ENCODE data around the gene NHERF1. TPM values are rescaled to one million over a fixed set of nuclear protein-coding genes. Genes with fewer than 3 reads are reported as not detected.

Gene NHERF1
- total RNA-seq, 1 experiment from 2014 or later: 83.6 TPM

GRCh38 chr17:74730491-74731346, 17.7 kb upstream of the NHERF1 start:
- no TSS peak for BruUV-seq (replicated peaks)
- Histone ChIP-seq H3K4me2 (no peak overlapping the region), H2AFZ (no peak overlapping the region), H3K4me1 (replicated peaks; ENCODE audit: insufficient read depth) (no peaks in the 10 kb centered on the region), H3K36me3 (ENCODE audit: low read depth) (no peaks in the 10 kb centered on the region), H3F3A (ENCODE audit: insufficient read depth, low read depth) (peaks cover 14% of the 10 kb centered on the region), H3K4me3 (no peak overlapping the region), H3K9me3 (ENCODE audit: insufficient read depth, low read depth) (no peaks in the 10 kb centered on the region), H3K27me3 (ENCODE audit: insufficient read depth, low read depth) (peaks cover 46% of the 10 kb centered on the region; the same call in 1 of the 2 replicates), H4K20me1 (ENCODE audit: insufficient read depth) (no peaks in the 10 kb centered on the region), H3K27ac (no peak overlapping the region), H3K79me2 (ENCODE audit: low read depth) (no peaks in the 10 kb centered on the region), H3K9me2 (ENCODE audit: insufficient read depth) (no peaks in the 10 kb centered on the region)
- DNase-seq: no peak
- ChIA-PET CTCF (no interaction called here), POLR2A (ENCODE audit: unreplicated experiment) (no interaction called here)
- TF ChIP-seq CTCF (conservative IDR thresholded peaks at IDR 0.05) (no peak), EZH2 (IDR thresholded peaks at IDR 0.05; ENCODE audit: low read depth) (no peak)
- intact Hi-C loops (cut with micrococcal nuclease; ENCODE audit: unreplicated experiment): no loop called here

GRCh38 chr17:74731347-74731605, 17.2 kb upstream of the NHERF1 start:
- Histone ChIP-seq H3K9me2 (ENCODE audit: insufficient read depth) (no peaks in the 10 kb centered on the region), H3K4me2 (no peak overlapping the region), H2AFZ (no peak overlapping the region), H3K9me3 (ENCODE audit: insufficient read depth, low read depth) (no peaks in the 10 kb centered on the region), H3K27me3 (ENCODE audit: insufficient read depth, low read depth) (peaks cover 47% of the 10 kb centered on the region), H3K4me3 (no peak overlapping the region), H3K4me1 (replicated peaks; ENCODE audit: insufficient read depth) (no peaks in the 10 kb centered on the region), H3K79me2 (ENCODE audit: low read depth) (no peaks in the 10 kb centered on the region), H4K20me1 (ENCODE audit: insufficient read depth) (no peaks in the 10 kb centered on the region), H3K36me3 (ENCODE audit: low read depth) (no peaks in the 10 kb centered on the region), H3K27ac (no peak overlapping the region), H3F3A (ENCODE audit: insufficient read depth, low read depth) (peaks cover 14% of the 10 kb centered on the region)
- DNase-seq: no peak
- intact Hi-C loops (cut with micrococcal nuclease; ENCODE audit: unreplicated experiment): no loop called here
- TF ChIP-seq EZH2 (IDR thresholded peaks at IDR 0.05; ENCODE audit: low read depth): no peak
- no peak for TF ChIP-seq CTCF (conservative IDR thresholded peaks at IDR 0.05)
- no TSS peak for BruUV-seq (replicated peaks)
- ChIA-PET CTCF (no interaction called here), POLR2A (ENCODE audit: unreplicated experiment) (no interaction called here)

GRCh38 chr17:74732042-74732867, 16.2 kb upstream of the NHERF1 start:
- Histone ChIP-seq H3K27ac (no peak overlapping the region), H3K79me2 (ENCODE audit: low read depth) (no peaks in the 10 kb centered on the region), H3K4me3 (no peak overlapping the region), H3F3A (ENCODE audit: insufficient read depth, low read depth) (peaks cover 14% of the 10 kb centered on the region), H3K9me2 (ENCODE audit: insufficient read depth) (no peaks in the 10 kb centered on the region), H3K4me1 (replicated peaks; ENCODE audit: insufficient read depth) (no peaks in the 10 kb centered on the region), H4K20me1 (ENCODE audit: insufficient read depth) (no peaks in the 10 kb centered on the region), H3K27me3 (ENCODE audit: insufficient read depth, low read depth) (peaks cover 41% of the 10 kb centered on the region), H2AFZ (no peak overlapping the region), H3K4me2 (no peak overlapping the region), H3K9me3 (ENCODE audit: insufficient read depth, low read depth) (no peaks in the 10 kb centered on the region), H3K36me3 (ENCODE audit: low read depth) (no peaks in the 10 kb centered on the region)
- TF ChIP-seq CTCF (conservative IDR thresholded peaks at IDR 0.05) (no peak), EZH2 (IDR thresholded peaks at IDR 0.05; ENCODE audit: low read depth) (no peak)
- ChIA-PET CTCF (no interaction called here), POLR2A (ENCODE audit: unreplicated experiment) (no interaction called here)
- BruUV-seq (replicated peaks): no TSS peak
- intact Hi-C loops (cut with micrococcal nuclease; ENCODE audit: unreplicated experiment): no loop called here
- no peak for DNase-seq
